H1 (cell line): ENCODE results near the gene GPALPP1. TPM values are rescaled to one million over a fixed set of nuclear protein-coding genes. Genes with fewer than 3 reads are reported as not detected.

Experiments
- CTCF ChIA-PET: fragments of 300-600 bp; sonication (Branson Sonifier 250); formaldehyde crosslinking; loops from one replicate; lab custom pipeline; 2021; ENCODE audit not compliant: partially characterized antibody; lab: Charles Lee
- POLR2A ChIA-PET: fragments of 300-600 bp; sonication (Branson Sonifier 250); formaldehyde crosslinking; loops from one replicate; lab custom pipeline; 2021; ENCODE audit warnings: inconsistent platforms; ENCODE audit not compliant: partially characterized antibody; lab: Charles Lee
- DNase-seq, 2 experiments: peaks; one replicate each; pipeline versions ENCODE4 v3.0.0 to v3.0.0-alpha.2; 2010 to 2022; ENCODE audit warnings: low spot score in 2 of 2, low read depth in 1 of 2, mixed read lengths in 1 of 2
- FAIRE-seq: peaks from 2 replicates; lab custom pipeline; 2011; peaks lifted over from hg19 to GRCh38; lab: Jason Lieb, UNC
- H2AFZ ChIP-seq: 2 replicates; pipeline ENCODE4 v1.8.1; 2012; ENCODE audit warnings: low read length, inconsistent platforms
- H2AK5ac ChIP-seq: 2 replicates; pipeline ENCODE4 v1.6.1; 2013; ENCODE audit warnings: low read depth, low read length
- H2BK120ac ChIP-seq: replicated peaks from 2 replicates; pipeline ENCODE3; 2013; ENCODE audit warnings: low read depth, low read length, inconsistent platforms
- H2BK12ac ChIP-seq: 2 replicates; pipeline ENCODE4 v1.6.1; 2013; ENCODE audit warnings: low read depth, low read length
- H2BK15ac ChIP-seq: 2 replicates; pipeline ENCODE4 v1.6.1; 2013; ENCODE audit warnings: low read length
- H2BK20ac ChIP-seq: 2 replicates; pipeline ENCODE4 v1.6.1; 2013; ENCODE audit warnings: low read length
- H2BK5ac ChIP-seq: 2 replicates; pipeline ENCODE4 v1.6.1; 2013; ENCODE audit warnings: low read depth, low read length
- H3K14ac ChIP-seq: 2 replicates; pipeline ENCODE4 v1.6.1; 2013; ENCODE audit warnings: inconsistent platforms; ENCODE audit not compliant: insufficient read length
- H3K18ac ChIP-seq: 2 replicates; pipeline ENCODE4 v1.6.1; 2013; ENCODE audit warnings: low read length; ENCODE audit errors: extremely low read depth
- H3K23ac ChIP-seq: 2 replicates; pipeline ENCODE4 v1.6.1; 2013; ENCODE audit warnings: inconsistent platforms; ENCODE audit not compliant: insufficient read length
- H3K23me2 ChIP-seq: 2 replicates; pipeline ENCODE4 v1.6.1; 2013; ENCODE audit warnings: low read depth, low read length
- H3K27ac ChIP-seq: 2 replicates; pipeline ENCODE4 v1.6.1; 2011; ENCODE audit warnings: low read depth, low read length, inconsistent platforms
- H3K27me3 ChIP-seq, 4 experiments: replicated peaks in 1 of 4; 1 replicate in 1 of 4; 2 replicates in 3 of 4; pipeline versions ENCODE4 v1.6.1 to v1.8.1; 2011 to 2013; ENCODE audit warnings: low read length in 3 of 4, mild to moderate bottlenecking in 3 of 4, inconsistent platforms in 2 of 4, mixed read lengths in 2 of 4, moderate library complexity in 1 of 4; ENCODE audit not compliant: control insufficient read depth in 3 of 4, insufficient read depth in 3 of 4; ENCODE audit errors: extremely low read depth in 1 of 4
- H3K36me3 ChIP-seq, 4 experiments: 2 replicates each; pipeline versions ENCODE4 v1.6.1 to v1.8.1; 2011 to 2013; ENCODE audit warnings: mild to moderate bottlenecking in 4 of 4, low read length in 3 of 4, moderate library complexity in 2 of 4, control low read depth in 1 of 4, inconsistent platforms in 1 of 4; ENCODE audit not compliant: insufficient read depth in 4 of 4, control insufficient read depth in 2 of 4
- H3K4ac ChIP-seq: replicated peaks from 2 replicates; pipeline ENCODE3; 2013; ENCODE audit warnings: low read length, low read depth, mixed read lengths, inconsistent platforms; ENCODE audit not compliant: insufficient read length
- H3K4me1 ChIP-seq, 4 experiments: replicated peaks in 1 of 4; 1 replicate in 1 of 4; 2 replicates in 3 of 4; pipeline versions ENCODE4 v1.6.1 to v1.8.1; 2011 to 2013; ENCODE audit warnings: low read length in 3 of 4, inconsistent platforms in 2 of 4, mixed read lengths in 1 of 4; ENCODE audit not compliant: insufficient read depth in 4 of 4, control insufficient read depth in 3 of 4
- H3K4me2 ChIP-seq, 2 experiments: 2 replicates each; pipeline versions ENCODE4 v1.6.1 to v1.8.1; 2011 to 2013; ENCODE audit warnings: low read depth in 2 of 2, low read length in 2 of 2, control low read depth in 1 of 2, inconsistent platforms in 1 of 2, mild to moderate bottlenecking in 1 of 2; ENCODE audit not compliant: insufficient read depth in 1 of 2
- H3K4me3 ChIP-seq, 4 experiments: fragments of 200-600, 300-600 bp in 1 of 4; sonication (generic), shearing (Covaris generic), sonication (Bioruptor Twin) in 1 of 4; 2 replicates each; pipeline versions ENCODE4 v1.5.1 to v1.8.1; 2011 to 2016; ENCODE audit warnings: low read length in 4 of 4, low read depth in 3 of 4, control low read depth in 2 of 4, inconsistent platforms in 2 of 4, mild to moderate bottlenecking in 2 of 4, mixed read lengths in 1 of 4, moderate library complexity in 1 of 4; ENCODE audit not compliant: insufficient read depth in 2 of 4; ENCODE audit errors: extremely low read depth in 1 of 4
- H3K56ac ChIP-seq: replicated peaks from 2 replicates; pipeline ENCODE3; 2013; ENCODE audit warnings: low read depth, mild to moderate bottlenecking, mixed read lengths, low read length, inconsistent platforms; ENCODE audit not compliant: insufficient read length
- H3K79me1 ChIP-seq: 2 replicates; pipeline ENCODE4 v1.6.1; 2013; ENCODE audit warnings: low read depth, low read length, control low read depth
- H3K79me2 ChIP-seq, 2 experiments: 2 replicates each; pipeline versions ENCODE4 v1.6.1 to v1.8.1; 2012 to 2013; ENCODE audit warnings: low read length in 2 of 2, mild to moderate bottlenecking in 2 of 2, inconsistent platforms in 1 of 2; ENCODE audit not compliant: insufficient read depth in 2 of 2, control insufficient read depth in 1 of 2
- H3K9ac ChIP-seq, 4 experiments: replicated peaks in 1 of 4; 1 replicate in 1 of 4; 2 replicates in 3 of 4; pipeline versions ENCODE4 v1.6.1 to v1.8.1; 2011 to 2013; ENCODE audit warnings: low read depth in 3 of 4, low read length in 3 of 4, control low read depth in 2 of 4, mild to moderate bottlenecking in 2 of 4, moderate library complexity in 2 of 4, inconsistent platforms in 1 of 4; ENCODE audit errors: extremely low read depth in 1 of 4
- H3K9me3 ChIP-seq, 2 experiments: 2 replicates each; pipeline versions ENCODE4 v1.6.1 to v1.8.1; 2012 to 2013; ENCODE audit warnings: mild to moderate bottlenecking in 2 of 2, moderate library complexity in 2 of 2, control low read depth in 1 of 2, inconsistent platforms in 1 of 2, low read depth in 1 of 2, low read length in 1 of 2, mixed read lengths in 1 of 2; ENCODE audit not compliant: insufficient read depth in 2 of 2
- H4K20me1 ChIP-seq, 2 experiments: replicated peaks in 1 of 2; 2 replicates each; pipeline versions ENCODE3 to v1.8.1; 2011 to 2013; ENCODE audit warnings: inconsistent platforms in 2 of 2, low read length in 2 of 2, mild to moderate bottlenecking in 1 of 2; ENCODE audit not compliant: insufficient read depth in 2 of 2, control insufficient read depth in 1 of 2
- H4K5ac ChIP-seq: 2 replicates; pipeline ENCODE4 v1.6.1; 2013; ENCODE audit warnings: low read length, low read depth, mixed read lengths, inconsistent platforms; ENCODE audit not compliant: insufficient read length
- H4K8ac ChIP-seq: 2 replicates; pipeline ENCODE4 v1.8.0; 2013; ENCODE audit warnings: mild to moderate bottlenecking, moderate library complexity, low read length, inconsistent platforms; ENCODE audit not compliant: insufficient read depth; ENCODE audit errors: extremely low read depth
- H4K91ac ChIP-seq: replicated peaks from 2 replicates; pipeline ENCODE3; 2013; ENCODE audit warnings: low read length, mixed read lengths, inconsistent platforms; ENCODE audit not compliant: insufficient read length
- CTCF ChIP-seq, 3 experiments: IDR thresholded peaks; 1 replicate in 2 of 3; 2 replicates in 1 of 3; pipeline versions ENCODE4 v1.5.1 to v1.6.1; 2011; ENCODE audit warnings: low read length in 3 of 3, mild to moderate bottlenecking in 3 of 3, inconsistent platforms in 2 of 3, low read depth in 1 of 3, moderate library complexity in 1 of 3; ENCODE audit not compliant: insufficient read depth in 1 of 3; ENCODE audit errors: control extremely low read depth in 1 of 3
- GABPA ChIP-seq: IDR thresholded peaks from 2 replicates; pipeline ENCODE4 v1.6.1; 2011; ENCODE audit warnings: mild to moderate bottlenecking, low read length, moderate library complexity, borderline replicate concordance; ENCODE audit not compliant: insufficient read depth
- GTF2F1 ChIP-seq: IDR thresholded peaks from 2 replicates; pipeline ENCODE4 v1.6.1; 2012; ENCODE audit warnings: low read depth, low read length, improper control_type of control experiment, borderline replicate concordance
- WGBS, 2 experiments: shearing (Covaris generic) in 1 of 2; methylation state at CpG; one replicate each; pipeline versions ENCODE4 v1.1.6 to v1.1.7; 2013 to 2015; ENCODE audit warnings: low lambda C conversion rate in 2 of 2, mixed read lengths in 2 of 2, inconsistent platforms in 1 of 2, low coverage in 1 of 2, missing lambda C conversion rate in 1 of 2; ENCODE audit not compliant: insufficient replicate concordance in 2 of 2, insufficient coverage in 1 of 2, insufficient read length in 1 of 2; ENCODE audit errors: extremely low coverage in 1 of 2, missing lambda C conversion rate in 1 of 2; 5-methylcytosine and 5-hydroxymethylcytosine counted together
- polyA plus RNA-seq, 7 experiments: library from polyadenylated mRNA; depleted of rRNA in 3 of 7; stranded (reverse) in 5 of 7; unstranded in 2 of 7; fragments of >200 nt in 5 of 7; fragments of 200-250 nt in 2 of 7; gene quantifications; 1 replicate in 5 of 7; 2 replicates in 1 of 7; 4 replicates in 1 of 7; pipeline versions ENCODE4 v1.2.1 to v1.2.3, GENCODE V29; 2011 to 2013; ENCODE audit warnings: missing spikeins in 2 of 7, mixed read lengths in 2 of 7
- total RNA-seq: library from RNA; stranded (reverse); fragmentation: NEBNext Ultra II Directional; extraction: Animal tissue kit (Norgen Biotek cat#: 25700); gene quantifications from 2 replicates; pipeline ENCODE4 v1.2.1, GENCODE V29; 2021

GPALPP1 gene
- total and polyA plus RNA-seq, 2 of the 8 experiments (the other 6 are each of a cell fraction or from before 2014, with no cell fraction given): 8.5 to 26.1 TPM

GRCh38 chr13:44967704-44968433 lies 21.5 kb upstream of the GPALPP1 start:
- H3K79me2 ChIP-seq: peaks cover 0 to 14% of the 10 kb centered on the region in 2 experiments; a peak in 2 of 4 replicates
- no peak overlapping the region for H4K8ac ChIP-seq
- 98% methylated on average over 3 of the region's 3 CpGs; no CpG with 5 or more reads in 1 of the 2 experiments for WGBS, 2 experiments
- no peak overlapping the region for H2BK5ac ChIP-seq
- H2BK120ac ChIP-seq: no peak overlapping the region
- H3K4me2 ChIP-seq: no peak overlapping the region
- ChIA-PET POLR2A (interaction anchor here (1.0 kb wide), 1 partner anchor 14 kb away, joined by 3 read pairs; no protein-coding TSS in a partner anchor), CTCF (interaction anchor here (0.6 to 1.0 kb wide), 6 partner anchors 11 to 601 kb away, joined by 3 to 4 read pairs (median 3); no protein-coding TSS in a partner anchor)
- no peak overlapping the region for H3K9ac ChIP-seq
- no peak overlapping the region for H4K5ac ChIP-seq
- peaks cover 2 to 5% of the 10 kb centered on the region in 2 experiments; a peak in 3 of 4 replicates for H3K9me3 ChIP-seq
- H3K4me1 ChIP-seq: no peaks in the 10 kb centered on the region; a peak in 1 of 7 replicates
- H3K23ac ChIP-seq: no peak overlapping the region
- no peak overlapping the region for H3K18ac ChIP-seq
- H3K79me1 ChIP-seq: no peaks in the 10 kb centered on the region
- H3K27ac ChIP-seq: no peak overlapping the region
- no peak overlapping the region for H2BK15ac ChIP-seq
- no peak overlapping the region for H2BK20ac ChIP-seq
- no peak overlapping the region for H4K91ac ChIP-seq
- no peak overlapping the region for H2AFZ ChIP-seq
- H3K4ac ChIP-seq: no peak overlapping the region
- no peak overlapping the region for H3K4me3 ChIP-seq
- DNase-seq: no peak
- H4K20me1 ChIP-seq: no peaks in the 10 kb centered on the region
- H3K27me3 ChIP-seq: no peaks in the 10 kb centered on the region
- no peaks in the 10 kb centered on the region; the same call in 1 of the 2 replicates for H3K23me2 ChIP-seq
- H2AK5ac ChIP-seq: no peak overlapping the region
- FAIRE-seq: no peak
- no peak overlapping the region for H3K56ac ChIP-seq
- H3K14ac ChIP-seq: no peak overlapping the region
- H3K36me3 ChIP-seq: peaks cover 6 to 43% (median 21%) of the 10 kb centered on the region in 4 experiments
- H2BK12ac ChIP-seq: no peak overlapping the region
- TF ChIP-seq GABPA: no peak
- TF ChIP-seq GTF2F1: no peak
- TF ChIP-seq CTCF (IDR thresholded peaks at IDR 0.05; ENCODE audit: control extremely low read depth in 1 of 3, insufficient read depth in 1 of 3, low read depth in 1 of 3, low read length in 3 of 3): no peak
